ENCODE measurements around the gene COPE.
A peak's percentile ranks its signal among the peaks of the same experiment; 100 is the strongest.

Gene COPE

DNA sequence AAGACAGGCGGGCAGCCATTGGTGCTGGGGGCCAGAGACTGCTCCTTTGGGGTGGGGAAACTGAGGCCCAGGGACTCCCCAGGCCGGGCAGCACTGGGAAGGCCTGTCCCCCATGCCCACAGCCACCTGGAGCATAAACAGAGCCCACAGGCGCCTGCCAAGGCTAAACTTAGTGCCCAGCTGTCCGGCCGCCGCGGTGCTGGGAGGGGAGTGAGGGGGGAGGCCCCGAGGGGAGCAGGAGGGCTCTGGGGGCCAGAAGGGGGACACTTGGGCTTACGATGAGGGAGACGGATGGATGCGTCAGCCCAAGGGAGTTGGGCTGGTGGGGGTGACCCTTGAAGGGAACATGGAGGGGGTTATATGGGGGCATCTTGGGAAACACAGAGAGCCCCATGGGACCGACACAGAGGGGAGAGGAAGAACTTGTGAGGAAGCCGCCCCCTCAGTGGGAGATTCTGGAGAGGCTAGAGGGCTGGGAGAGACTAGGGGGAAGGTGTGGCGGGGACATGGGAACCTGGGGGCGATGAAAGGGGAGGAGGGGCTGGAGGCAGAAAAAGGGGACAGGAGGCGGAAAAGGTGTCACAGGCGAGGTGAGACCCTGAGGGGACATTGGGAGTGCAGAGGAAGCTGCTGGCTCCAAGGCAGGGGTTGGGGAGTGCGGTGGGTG is 25.5 kb downstream of the COPE start:
- DNase-seq, result no peak

DNA sequence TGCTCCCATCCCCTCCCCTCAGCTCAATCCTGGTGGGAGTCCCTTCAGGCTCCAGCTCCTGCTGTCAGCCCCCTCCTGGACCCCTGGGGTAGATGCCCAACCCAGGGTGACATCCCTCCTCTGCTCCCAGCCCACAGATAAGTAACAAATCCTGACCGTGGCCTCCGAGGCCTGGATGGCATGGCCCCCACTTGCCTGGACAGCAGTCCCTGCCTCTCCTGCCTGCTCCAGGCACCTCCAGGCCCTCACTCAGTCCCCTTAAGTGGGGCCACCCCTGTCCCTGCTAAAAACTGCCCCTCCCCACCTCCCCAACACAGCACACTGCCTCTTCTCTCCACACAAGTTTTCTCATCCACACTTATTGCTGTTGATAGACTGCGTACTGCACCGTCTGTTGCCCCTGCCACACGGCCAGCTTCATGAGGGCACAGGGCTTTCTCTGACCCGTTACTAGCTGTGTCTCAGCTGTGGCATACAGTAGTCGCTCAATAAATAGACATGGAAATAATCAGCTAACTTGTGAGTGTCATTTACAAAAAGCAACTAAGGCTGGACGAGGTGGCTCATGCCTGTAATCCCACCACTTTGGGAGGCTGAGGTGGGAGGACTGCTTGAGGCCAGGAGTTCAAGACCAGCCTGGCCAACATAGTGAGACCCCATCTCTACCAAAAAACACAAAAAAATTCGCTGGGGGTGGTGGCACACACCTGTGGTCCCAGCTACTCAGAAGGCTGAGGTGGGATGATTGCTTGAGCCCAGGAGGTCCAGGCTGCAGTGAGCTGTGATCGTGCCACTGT is 29.0 kb downstream of the COPE start:
- no peak for DNase-seq

DNA sequence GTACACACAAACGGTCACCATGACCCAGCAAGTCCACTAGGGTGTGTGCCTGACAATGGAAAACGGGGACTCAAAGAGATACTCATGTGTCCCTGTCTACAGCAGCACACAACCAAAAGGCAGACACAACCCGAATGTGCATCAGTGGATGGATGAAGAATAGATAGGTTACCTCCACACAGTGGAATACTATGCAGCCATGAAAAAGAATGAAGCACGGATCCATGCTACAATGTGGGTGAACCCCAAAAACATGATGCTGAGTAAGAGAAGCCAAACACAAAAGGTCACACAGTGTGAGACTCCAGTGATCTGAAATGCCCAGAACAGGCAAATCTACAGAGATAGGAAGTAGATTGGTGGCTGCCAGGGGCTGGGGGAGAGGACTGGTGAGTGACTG is 32.2 kb downstream of the COPE start:
- DNase-seq, result no peak

DNA sequence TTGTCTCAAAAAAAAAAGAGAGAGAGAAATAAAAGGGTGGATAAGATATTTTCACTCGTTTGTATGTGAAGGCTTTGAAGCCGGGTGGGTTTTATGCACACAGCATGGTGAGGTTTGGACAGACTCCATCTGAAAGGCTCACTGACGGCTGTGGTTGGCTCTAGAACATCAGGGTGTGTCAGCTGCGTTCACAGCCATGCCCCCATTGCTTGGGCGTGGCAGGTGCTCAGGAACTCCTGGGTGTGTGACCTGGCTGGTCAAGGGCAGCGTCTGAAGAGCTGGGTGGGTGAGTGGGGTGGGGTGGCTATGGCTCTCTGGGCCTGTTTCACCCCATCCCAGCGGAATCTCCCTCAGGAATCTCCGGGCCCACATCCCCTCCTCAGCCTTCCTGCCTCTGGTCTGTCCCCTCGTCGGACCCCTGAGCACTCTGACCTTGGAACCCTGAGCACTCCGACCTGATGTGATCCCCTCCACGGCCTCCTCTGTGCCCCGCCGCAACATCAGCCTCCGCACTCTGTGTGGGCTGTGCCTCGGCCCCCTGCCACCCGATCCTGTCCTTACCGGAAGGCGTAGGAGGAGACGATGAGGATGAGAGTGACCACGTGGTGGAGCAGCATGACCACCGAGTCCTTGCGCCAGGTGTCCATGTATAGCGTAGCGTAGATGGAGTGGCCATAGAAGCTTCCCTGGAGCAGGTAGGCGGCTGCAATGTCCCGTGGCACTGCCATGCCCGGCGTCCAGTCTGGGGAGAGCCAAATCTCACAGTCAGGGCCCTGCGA is 35.5 kb downstream of the COPE start:
- no peak for DNase-seq

DNA sequence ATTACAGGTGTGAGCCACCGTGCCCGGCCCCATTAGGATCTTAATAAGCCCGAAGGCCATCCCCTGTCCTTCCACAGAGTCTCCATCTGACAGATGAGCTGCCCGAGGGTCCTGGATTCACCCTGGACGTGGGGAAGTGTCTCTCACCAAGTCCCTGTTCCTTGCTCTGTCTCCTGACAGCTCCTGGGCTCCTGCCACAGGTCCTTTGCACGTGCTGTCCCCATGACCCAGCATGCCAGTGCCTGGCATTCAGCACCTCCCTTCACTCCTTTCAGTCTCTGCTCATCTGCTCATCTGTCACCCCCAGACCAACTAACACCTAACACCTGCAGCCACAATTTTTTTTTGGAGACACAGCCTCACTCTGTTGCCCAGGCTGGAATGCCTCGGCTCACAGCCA is 37.7 kb downstream of the COPE start:
- no peak for DNase-seq

DNA sequence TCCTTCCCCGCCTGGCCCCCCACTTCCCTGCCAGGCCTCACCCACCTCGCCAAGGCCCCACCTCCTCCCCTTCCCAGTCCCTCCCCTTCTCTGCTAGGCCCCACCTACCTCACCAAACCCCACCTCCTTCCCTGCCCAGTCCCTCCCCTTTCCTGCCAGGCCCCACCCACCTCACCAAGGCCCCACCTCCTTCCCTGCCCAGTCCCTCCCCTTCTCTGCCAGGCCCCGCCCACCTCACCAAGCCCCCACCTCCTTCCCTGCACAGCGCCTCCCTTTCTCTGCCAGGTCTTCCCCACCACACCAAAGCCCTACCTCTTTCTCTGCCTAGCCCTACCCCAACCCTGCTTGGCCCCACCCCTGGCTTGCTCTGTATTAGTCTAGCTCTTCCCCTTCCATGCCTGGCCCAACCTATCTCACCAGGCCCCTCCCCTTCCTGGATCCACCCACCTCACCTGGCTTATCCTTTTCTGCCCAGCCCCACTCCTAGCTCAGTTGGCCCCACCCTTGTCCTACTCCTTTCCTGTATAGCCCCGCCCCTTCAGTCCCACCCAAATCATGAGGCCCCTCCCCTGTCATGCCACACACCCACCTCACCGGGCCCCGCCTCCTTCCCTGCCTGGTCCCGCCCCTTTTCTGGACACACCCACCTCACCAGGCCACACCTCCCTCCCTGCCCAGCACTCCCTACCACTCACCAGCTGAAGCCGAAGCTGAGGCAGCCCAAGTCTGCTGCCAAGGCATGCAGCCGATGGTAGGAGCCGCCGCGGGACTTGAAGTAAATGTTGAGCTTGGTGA is 39.4 kb downstream of the COPE start:
- peak; percentile 67 to 80 for DNase-seq

DNA sequence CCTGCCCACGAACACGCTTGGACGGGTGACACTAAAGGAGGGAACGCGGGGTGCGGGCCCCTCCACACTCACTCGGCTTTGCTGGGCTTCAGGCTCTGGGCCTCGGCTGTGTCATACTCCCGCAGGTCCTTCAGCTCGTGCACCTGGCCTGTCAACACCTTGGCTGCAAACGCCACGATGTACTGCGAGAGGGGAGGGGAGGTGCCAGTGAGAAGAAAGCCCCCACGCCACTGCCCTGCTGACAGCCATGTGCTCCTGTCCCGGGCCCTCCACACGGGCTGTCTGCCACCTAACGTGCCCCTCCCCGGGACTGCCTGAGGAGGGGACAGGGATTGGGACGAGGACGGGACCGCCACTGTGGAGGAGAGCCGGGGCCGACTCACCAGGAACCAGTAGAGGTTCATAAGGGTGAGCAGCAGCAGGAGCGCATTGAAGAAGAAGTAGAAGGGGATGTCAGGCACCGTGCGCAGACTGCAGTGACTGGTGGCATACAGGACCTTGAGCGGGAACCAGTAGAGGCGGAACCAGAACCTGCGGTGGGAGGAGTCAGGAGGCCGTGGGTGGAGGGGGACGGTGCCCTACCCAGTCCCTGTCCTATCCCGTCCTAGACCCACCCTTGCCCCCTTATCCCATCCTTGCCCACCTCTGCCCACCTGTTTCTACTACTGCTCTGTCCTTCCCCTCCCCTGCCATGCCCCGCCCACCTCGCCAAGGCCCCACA is 40.2 kb downstream of the COPE start:
- peak in 1 of 2 experiments; percentile 23 for DNase-seq

DNA sequence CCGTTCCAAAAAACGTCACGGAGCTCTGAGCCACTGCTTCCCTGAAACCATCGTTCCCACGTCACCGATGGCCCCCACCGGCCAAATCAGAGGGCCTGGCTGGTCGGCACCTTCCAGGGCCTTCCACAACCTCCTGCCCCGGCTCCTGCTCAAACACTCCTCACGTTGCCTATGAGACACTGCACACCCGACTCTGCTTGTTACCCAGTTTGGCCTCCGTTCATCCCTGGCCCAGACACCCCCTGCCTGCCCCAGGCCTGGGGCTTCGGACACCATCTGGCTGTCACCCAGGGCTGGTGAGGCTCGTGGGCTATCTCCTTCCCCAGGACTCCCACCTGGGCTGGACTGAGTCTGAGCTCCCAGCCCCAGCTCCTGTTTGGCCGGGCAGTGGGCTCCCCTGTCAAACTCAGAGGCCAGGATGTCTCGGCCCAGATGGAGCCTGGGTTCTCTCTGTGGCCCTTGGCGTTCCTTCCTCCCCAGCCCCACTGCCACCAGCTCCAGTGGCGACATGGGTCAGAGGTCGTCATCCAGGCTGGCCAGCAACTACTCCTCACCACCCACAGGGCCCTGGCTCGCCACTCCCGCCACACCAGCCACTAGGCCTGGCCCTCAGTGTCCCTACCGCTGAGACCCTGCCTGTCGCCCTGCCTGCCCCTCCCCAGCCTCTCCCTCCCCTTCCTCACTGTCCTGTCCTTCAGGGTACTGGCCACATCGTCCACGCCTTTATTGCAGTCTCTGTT is 41.0 kb downstream of the COPE start:
- no peak for DNase-seq

DNA sequence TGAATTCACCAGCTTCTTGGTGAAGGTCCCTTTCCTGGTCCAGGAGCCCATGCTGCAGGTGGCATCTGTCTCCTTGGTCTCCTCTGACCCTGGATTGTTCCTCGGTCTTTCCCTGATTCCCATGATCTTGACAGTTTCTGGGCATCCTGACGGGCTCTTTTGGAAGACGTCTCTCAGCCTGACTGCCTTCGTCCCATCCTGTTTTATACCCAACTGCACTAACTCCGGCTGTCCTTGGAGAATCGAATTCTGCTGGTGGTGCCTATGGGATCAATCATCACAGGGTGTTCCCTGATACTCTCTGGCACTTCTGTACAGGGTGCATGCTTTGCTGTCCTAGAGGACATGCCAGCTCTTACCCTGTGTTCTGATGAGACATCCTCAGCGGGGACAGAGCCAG is 42.3 kb downstream of the COPE start:
- DNase-seq, result no peak

DNA sequence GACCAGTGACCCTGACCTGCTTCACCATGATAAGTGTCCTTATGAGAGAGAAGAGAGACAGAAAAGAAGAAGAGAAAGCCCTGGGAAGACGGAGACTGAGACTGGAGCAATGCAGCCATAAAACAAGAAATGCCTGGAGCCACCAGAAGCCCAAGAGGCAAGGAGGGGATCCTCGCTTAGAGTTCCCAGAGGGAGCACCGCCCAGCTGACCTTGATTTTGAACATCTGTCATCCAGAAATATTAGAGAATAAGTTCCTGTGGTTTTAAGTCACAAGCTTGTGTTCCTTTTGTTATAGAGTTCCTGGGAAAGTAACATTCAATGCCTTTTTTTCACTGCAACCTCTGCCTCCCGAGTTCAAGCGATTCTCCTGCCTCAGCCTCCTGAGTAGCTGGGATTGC is 43.5 kb downstream of the COPE start:
- DNase-seq, result no peak

DNA sequence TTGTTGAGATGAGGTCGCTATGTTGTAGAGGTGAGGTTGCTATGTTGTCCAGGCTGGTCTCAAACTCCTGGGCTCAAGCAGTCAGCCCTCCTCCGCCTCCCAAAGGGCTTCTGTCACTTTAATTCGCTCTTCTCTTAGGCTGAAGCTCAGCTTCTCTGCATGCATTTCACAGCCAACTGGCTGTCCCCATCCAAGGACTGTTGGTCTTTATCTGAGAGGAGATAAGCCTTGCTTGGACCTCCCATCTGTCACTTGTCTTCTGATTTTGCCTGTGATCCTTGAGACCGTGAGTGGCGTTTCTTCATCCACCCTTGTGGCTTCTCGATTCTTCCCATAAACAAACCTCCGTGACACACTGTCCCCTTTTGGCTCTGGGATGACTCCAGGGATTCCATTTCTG is 47.6 kb downstream of the COPE start:
- no peak for DNase-seq

DNA sequence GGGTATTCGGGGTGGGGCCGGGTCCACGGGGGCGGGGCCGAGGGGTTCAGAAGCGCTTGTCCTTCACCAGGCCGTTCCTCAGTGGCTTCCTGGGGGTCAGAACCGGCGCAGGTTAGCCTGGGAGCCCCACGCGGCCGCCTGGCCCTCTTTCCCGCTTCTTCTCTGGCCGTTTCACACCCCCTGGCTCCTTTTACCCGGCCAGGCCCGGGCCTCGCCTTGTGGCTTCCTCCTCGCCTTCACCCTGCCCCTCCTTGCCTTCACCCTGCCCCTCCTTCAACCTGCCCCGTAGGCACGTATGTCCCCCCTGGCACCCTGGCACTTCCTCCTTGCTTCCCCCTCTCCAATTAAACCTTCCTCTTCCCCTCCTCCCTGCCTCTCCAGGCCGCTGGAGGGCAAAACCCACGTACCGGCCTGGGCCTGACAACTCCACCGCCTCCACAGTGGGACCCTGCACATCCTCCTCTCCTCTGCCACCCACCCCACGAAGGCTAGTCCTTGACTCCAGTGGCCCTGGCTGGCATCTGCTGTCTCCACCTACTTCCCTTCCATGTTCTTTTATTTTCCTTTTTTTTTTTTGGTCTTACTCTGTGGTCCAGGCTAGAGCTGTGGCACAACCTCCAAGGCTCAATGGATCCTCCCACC is 48.5 kb downstream of the COPE start:
- DNase-seq, result no peak

DNA sequence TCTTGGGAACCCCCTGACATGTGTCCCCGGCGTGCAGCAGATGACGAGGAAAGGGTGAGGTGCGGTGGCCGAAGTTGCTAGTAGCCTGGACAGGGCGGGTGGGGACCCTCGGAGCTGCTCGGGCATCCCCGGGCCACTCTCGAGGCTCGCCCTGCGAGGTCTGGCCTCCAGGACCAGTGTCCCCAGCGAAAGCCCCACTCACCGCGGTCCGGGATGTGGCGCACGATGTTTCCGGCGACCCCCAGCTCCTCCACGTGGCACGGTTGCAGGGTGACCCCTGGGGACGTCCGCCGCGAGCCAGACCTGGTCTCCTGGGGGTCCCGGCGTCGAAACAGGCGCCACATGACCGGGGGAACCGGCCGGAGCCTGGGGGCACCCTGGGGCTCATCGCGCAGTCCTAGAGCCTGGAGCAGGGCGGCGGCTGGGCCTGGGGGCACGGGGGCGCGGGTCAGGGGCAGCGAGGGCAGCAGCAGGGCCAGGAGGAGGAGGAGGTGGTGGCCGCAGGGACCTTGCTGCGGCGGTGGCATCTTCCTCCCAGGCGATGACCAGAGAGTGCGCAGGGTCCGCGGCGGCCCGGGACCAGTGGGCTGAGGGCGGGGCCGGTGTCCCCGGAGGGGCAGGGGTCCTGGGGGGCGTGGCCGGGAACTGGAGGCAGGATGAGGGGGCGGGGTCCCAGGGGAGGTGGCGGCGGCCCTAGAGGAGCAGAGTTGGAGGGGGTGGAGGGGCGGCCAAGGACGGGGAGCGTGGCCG is 49.2 kb downstream of the COPE start:
- DNase-seq, result no peak

DNA sequence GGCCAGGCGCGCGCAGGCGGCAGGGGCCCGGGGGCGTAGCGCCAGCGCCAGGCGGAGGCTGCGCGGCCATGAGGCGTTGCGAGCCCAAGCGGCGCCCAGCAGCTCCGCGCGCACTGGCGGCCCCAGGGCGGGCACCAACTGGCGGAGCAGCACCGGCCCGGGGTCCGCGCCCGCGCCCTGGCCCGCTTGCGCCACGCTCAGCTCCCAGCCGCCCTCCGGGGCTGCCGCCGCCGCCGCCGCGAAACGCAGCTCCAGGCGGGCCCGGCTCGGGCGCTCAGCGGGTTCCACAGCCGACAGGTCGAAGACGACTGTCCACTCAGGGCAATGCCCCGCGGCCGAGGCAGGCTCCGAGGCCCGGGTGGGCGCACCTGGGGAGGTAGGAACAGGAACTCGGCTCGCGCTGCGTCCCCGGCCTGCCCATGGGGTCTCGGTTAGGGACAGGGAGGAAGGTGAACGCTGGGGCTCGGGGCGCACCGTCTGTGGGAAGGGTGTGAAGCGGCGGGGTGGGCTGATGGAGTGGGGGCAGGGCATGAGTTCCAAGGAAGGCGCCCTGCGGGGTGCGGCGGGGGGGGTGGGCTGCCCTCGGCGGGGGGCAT is 50.1 kb downstream of the COPE start:
- no peak for DNase-seq

DNA sequence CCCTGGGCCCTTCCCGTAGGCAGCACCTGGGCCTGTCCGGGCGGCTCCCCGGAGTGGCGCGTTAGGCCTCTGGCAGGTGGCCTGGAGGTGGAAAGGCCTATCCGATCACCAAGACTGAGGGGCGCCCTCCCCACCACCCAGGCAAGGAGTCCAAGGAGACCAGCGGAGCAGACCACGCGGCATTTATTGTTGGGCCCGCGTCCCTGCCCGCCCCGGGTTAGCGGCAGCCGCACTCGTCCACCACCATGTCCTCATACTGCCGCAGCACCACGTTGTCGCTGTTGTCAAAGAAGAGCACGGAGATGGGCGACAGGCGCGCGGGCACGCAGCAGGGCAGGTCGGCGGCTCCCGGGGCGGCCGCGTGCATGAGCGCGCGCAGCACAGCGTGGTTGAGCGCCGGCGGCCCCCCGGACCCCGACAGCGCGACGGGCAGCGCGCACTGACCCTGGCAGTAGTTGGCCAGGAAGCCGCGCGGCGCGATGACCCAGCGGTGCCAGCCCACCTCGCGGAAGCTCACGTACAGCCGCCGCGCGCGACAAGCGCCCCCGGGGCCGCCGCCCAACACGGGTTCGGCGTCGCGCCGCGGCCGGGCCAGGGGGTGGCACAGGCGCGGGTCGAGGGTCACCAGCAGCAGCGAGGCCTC is 50.7 kb downstream of the COPE start:
- DNase-seq, result no peak

DNA sequence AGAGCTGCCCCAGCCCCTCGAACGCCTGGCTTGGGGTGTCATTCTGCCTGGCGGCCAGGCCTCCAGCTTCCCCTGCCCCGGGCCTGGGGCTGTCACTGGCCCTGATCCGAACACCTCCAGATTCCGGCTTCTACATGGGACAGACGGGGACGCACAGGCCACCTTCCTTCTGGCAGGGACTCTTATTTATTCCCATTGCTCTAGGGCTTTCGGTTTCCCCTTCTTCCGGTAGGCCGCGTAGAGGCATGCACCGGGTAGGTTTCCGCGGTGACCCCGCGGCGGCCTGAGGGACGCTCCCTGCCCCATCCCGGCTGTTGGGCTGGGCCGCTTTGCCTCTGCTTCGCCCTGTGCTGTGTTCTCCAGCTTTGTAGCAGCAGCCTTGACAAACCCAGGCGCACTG is 51.4 kb downstream of the COPE start:
- DNase-seq, result no peak

DNA sequence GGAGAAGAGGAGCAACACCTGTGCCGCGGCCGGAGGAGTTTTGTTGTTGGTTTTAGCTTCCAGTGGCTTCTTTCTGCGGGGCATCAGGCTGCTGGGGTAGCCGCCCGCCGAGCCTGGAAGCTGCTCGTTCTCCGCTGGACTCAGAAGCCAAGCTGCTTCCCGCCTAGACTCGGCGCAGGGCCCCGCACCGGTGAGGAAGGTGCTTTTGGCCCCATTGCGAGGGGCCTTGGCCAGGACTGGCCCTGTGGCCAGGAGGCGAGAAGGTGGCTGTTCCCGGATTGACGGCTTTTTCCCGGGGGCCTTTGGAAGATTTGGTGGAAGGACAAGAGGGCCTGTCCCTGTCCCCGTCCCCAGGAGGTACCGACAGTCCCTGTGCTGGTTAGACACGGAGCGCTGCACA is 52.0 kb downstream of the COPE start:
- no peak for DNase-seq

DNA sequence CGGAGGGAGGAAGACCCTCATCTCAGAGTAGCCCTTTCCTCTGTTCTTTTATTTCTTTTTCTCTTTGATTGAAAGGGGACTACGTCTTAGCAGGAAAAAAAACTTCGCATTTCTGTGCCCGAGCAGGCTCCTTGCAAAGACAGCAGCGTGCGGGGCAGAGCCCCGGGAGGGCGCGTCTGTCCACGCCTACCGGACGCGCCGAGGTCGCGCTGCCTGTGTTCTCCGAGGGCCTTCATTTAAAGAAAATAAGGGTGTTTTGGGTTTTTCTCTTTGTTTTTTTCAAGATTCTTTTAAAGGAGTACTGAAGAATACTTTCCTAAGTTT is 52.4 kb downstream of the COPE start:
- no peak for DNase-seq

DNA sequence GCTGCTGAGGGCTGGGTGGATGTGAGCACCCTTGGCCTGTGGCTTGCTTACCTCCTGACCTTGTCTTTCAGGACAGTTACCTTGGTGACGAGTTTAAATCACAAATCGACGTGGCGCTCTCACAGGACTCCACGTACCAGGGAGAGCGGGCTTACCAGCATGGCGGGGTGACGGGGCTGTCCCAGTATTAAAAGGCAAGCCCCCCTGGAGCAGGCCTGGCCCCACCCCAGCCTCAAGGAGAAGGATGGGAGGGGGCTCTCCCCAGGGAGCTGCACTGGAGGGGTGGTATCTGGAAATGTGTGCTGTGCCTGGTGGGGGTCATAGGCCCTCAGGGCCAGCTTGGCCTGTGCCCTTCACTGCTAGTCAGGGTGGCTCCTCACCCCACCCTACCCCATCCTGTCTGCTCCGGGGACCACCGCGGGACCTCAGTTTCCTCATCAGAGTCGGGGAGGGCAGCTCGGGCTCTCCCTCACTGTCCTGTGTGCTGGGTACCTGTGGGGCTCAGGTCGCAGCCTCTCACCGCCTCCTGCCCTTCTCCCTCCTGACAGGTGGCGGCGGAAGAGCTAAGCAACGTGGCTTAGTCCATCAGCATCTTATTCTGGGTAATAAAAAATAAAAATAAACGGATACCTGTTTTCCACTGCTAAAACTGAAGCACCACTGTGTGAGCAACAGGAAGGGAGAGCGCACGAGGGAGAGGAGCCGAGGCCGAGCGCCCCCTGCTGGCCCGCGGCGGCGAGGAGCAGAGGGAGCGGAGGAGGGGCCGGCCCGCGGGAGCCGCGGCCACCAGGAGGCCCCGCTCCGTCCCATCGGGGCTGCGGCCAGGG is 53.0 kb downstream of the COPE start:
- peak in 1 of 2 experiments; percentile 44 for DNase-seq
